B cell (primary cell): ENCODE data around the gene CEL.

ENCODE experiments used
- CTCF ChIP-seq: fragments of 200-600 bp; IDR thresholded peaks from one replicate; pipeline ENCODE4 v1.8.0; 2022; ENCODE audit warnings: antibody characterized with exemption, mild to moderate bottlenecking
- EZH2 ChIP-seq: IDR thresholded peaks from 2 replicates; pipeline ENCODE4 v1.6.1; 2012; ENCODE audit warnings: borderline replicate concordance, low read depth, mild to moderate bottlenecking, moderate library complexity, low read length; ENCODE audit not compliant: insufficient read depth, poor library complexity, severe bottlenecking

GRCh38 chr9:133028221-133028620, 33.6 kb upstream of the CEL start:
- TF ChIP-seq EZH2 (no peak), CTCF (no peak)
